Kidney epithelial cell (primary cell): ENCODE data around the gene ATP6V0E1. TPM values are rescaled to one million over a fixed set of nuclear protein-coding genes. Genes with fewer than 3 reads are reported as not detected.

Source experiments
- DNase-seq: peaks from one replicate; pipeline ENCODE4 v3.0.0-alpha.2; 2010; ENCODE audit warnings: low read depth
- H3K27me3 ChIP-seq: 2 replicates; pipeline ENCODE4 v1.6.0; 2011; ENCODE audit warnings: low read length; ENCODE audit not compliant: control insufficient read depth, insufficient read depth
- H3K36me3 ChIP-seq: 2 replicates; pipeline ENCODE4 v1.5.1; 2011; ENCODE audit warnings: low read length; ENCODE audit not compliant: control insufficient read depth, insufficient read depth
- H3K4me3 ChIP-seq: 2 replicates; pipeline ENCODE4 v1.5.1; 2011; ENCODE audit warnings: low read depth, mild to moderate bottlenecking, control low read depth, low read length
- total RNA-seq: library from RNA; depleted of rRNA; stranded (reverse); fragments of >200 nt; gene quantifications from 2 replicates; pipeline ENCODE4 v1.2.3, GENCODE V29; 2015
- TF ChIP-seq, protein P1 (sequence below): IDR thresholded peaks from 2 replicates; pipeline ENCODE4 v1.5.1; 2011; ENCODE audit warnings: mild to moderate bottlenecking, moderate library complexity, low read length, control low read depth, inconsistent platforms; ENCODE audit not compliant: insufficient read depth, poor library complexity, severe bottlenecking

The ATP6V0E1 gene
- total RNA-seq, 1 donor from 2014 or later: 178 TPM

DNA sequence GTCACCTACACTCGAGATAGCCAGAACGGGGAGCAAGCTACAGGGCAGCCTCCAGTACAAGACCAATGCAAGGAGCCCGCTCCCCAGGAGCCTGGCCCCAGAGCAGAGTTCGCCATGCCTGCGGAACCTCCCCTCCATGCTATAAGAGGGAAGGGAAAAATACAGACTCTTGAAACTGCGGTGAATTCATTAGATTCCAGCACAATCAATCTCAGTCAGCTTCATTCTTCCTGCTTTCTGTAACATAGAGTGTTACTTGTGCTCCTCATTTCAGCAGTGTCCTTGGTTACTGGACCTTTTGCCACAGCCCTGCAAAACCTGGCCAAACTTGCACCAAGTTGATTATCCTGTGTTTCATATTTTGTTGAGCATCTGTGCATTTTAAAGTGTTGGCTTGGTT is 50.4 kb downstream of the ATP6V0E1 start:
- Histone ChIP-seq H3K27me3 (no peaks in the 10 kb centered on the region), H3K36me3 (peaks cover 2% of the 10 kb centered on the region), H3K4me3 (no peak overlapping the region)
- no peak for DNase-seq
- TF ChIP-seq, protein P1, sequence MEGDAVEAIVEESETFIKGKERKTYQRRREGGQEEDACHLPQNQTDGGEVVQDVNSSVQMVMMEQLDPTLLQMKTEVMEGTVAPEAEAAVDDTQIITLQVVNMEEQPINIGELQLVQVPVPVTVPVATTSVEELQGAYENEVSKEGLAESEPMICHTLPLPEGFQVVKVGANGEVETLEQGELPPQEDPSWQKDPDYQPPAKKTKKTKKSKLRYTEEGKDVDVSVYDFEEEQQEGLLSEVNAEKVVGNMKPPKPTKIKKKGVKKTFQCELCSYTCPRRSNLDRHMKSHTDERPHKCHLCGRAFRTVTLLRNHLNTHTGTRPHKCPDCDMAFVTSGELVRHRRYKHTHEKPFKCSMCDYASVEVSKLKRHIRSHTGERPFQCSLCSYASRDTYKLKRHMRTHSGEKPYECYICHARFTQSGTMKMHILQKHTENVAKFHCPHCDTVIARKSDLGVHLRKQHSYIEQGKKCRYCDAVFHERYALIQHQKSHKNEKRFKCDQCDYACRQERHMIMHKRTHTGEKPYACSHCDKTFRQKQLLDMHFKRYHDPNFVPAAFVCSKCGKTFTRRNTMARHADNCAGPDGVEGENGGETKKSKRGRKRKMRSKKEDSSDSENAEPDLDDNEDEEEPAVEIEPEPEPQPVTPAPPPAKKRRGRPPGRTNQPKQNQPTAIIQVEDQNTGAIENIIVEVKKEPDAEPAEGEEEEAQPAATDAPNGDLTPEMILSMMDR: no peak

DNA sequence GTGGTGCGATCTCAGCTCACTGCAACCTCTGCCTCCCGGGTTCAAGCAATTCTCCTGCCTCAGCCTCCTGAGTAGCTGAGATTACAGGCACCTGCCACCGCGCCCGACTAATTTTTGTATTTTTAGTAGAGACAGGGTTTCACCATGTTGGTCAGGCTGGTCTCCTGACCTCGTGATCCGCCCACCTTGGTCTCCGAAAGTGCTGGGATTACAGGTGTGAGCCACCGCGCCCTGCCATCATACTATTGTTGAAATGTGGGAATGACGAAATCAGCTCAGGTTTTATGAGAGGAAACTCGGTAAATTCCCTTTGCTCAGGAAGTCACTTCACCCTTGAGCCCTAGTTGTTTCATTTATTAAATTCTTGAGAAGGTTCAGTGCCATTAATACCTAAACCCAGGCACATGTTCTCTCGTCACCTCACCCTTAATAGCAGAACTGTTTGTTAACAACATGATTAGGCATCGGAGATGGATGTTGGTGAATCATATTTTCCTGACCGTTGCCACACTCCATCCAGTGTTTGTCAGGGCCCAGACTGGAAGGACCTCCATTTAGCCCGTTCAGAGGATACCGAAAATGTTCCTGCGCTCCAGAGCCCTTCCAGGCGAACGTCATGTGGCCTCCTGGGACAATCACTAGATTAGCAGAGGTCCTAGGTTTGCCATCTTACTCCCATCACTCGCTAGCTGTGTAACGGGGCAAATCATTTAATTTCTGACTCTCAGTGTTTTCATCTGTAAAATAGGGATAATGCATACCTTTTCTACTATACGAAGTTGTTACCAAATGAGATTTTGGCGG is 52.5 kb downstream of the ATP6V0E1 start:
- no peaks in the 10 kb centered on the region for H3K27me3 ChIP-seq
- DNase-seq: no peak
- TF ChIP-seq, protein P1: no peak
- H3K36me3 ChIP-seq: peaks cover 2% of the 10 kb centered on the region
- no peak overlapping the region for H3K4me3 ChIP-seq

DNA sequence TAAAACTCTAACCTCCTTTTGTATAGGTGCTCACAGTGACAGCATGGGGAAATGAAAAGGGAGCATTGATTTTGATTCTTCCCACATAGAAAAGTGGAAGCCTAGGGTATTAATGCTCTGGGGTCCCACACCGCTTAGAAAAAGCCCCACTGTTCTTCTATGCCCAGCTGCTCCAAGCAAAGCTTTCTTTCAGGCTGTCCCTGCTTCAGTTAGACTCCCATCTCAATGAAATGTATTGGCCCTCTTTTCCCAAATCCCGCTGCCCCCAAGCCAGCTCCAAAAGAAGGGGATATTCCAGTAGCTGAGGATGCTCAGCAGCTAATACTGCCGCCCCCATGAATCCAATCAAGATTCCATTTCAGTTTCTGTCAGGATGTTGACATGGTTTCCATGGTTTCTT is 55.6 kb downstream of the ATP6V0E1 start:
- H3K36me3 ChIP-seq: peaks cover 2% of the 10 kb centered on the region
- DNase-seq: no peak
- no peak overlapping the region for H3K4me3 ChIP-seq
- no peaks in the 10 kb centered on the region for H3K27me3 ChIP-seq
- TF ChIP-seq, protein P1: no peak

DNA sequence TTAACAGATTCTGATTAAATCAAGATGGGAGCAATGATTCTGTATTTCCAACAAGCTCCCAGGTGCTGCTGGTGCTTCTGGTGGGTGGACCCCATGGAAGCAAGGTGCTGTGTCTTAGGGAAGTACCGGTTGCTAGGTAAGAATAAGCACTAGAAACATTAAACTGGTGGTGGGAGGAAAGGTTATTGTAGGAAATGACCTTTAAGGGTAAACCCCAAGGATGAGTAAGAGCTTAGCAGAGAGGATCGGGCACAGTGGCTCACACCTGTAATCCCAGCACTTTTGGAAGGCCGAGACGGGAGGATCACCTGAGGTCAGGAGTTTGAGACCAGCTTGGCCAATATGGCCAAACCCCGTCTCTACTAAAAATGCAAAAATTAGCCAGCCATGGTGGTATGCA is 56.4 kb downstream of the ATP6V0E1 start:
- DNase-seq: no peak
- H3K27me3 ChIP-seq: no peaks in the 10 kb centered on the region
- TF ChIP-seq, protein P1: no peak
- H3K36me3 ChIP-seq: peaks cover 2% of the 10 kb centered on the region
- H3K4me3 ChIP-seq: no peak overlapping the region

DNA sequence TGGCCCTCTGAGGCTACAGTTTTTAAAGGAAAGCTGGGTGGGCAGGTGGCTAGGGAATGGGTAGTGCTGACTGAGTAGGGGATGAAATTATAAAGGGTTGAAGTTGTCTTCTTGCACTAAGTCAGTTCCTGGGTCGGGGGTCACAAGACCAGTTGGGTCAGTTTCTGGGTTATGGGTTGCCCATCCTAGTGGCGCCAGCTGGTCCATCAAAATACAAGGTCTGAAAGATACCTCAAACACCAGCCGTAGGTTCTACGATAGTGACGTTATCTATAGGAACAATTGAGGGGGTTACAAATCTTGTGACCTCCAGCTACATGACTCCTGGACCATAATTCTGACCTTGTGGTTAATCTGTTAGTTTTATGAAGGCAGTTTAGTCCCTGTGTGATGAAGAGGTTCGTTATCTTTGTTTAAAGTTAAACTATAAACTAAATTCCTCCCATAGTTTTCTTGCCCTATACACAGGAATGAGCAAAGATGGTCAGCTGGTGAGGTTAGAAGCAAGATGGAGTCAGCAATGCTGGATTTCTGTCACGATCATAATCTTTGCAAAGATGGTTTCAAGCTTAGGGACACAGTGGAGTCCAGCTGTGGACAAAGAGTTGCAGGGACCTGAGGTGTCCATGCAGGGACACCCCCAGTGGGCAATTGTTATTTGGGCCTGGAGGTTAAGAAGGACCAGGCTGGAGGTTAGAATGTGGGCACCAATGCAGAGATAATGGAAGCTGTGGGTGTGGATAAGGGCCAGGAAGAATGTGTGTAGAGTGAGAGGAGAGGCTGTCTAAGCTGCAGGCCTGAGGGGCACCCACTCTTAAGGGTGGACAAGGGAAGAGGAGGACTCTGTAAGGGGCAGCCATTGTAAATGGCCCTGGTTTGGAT is 58.6 kb downstream of the ATP6V0E1 start:
- Histone ChIP-seq H3K27me3 (no peaks in the 10 kb centered on the region), H3K36me3 (no peaks in the 10 kb centered on the region), H3K4me3 (no peak overlapping the region)
- no peak for DNase-seq
- TF ChIP-seq, protein P1: no peak
